ENCODE data around the gene PIK3R1.

DNA sequence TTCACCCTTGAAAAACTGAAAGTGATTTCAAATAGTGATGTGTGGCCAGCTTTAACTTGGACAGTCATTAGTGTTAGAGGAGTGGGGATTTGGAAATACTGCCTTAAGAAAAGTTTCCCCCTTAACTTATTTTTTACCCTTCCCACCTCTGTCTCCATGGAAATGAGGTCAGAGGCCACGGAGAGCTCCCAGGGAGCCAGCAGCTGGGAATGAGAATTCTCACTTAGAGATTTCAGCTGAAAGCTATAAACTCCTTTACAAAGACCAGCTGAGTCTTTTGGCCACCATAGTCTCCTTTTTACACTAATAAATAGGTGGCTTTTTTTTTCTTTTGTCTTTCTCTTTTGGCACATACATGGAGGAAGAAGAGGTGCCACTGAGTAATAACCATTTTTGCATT is 45.7 kb upstream of the PIK3R1 start:
- TF ChIP-seq FOXM1 (IDR thresholded peaks at IDR 0.05; ENCODE audit: borderline replicate concordance, low read depth) (no peak), CEBPB (IDR thresholded peaks at IDR 0.05) (no peak), EP300 (IDR thresholded peaks at IDR 0.05; ENCODE audit: borderline replicate concordance) (no peak), EGR1 (IDR thresholded peaks at IDR 0.05) (no peak), TAF1 (IDR thresholded peaks at IDR 0.05; ENCODE audit: low read depth) (no peak), YY1 (IDR thresholded peaks at IDR 0.05; ENCODE audit: low read depth) (no peak), RAD21 (IDR thresholded peaks at IDR 0.05; ENCODE audit: low read depth) (no peak), CREB1 (IDR thresholded peaks at IDR 0.05; ENCODE audit: low read depth) (no peak), TEAD4 (IDR thresholded peaks at IDR 0.05) (no peak), NFIC (IDR thresholded peaks at IDR 0.05) (no peak)
- TF ChIP-seq, protein P1, sequence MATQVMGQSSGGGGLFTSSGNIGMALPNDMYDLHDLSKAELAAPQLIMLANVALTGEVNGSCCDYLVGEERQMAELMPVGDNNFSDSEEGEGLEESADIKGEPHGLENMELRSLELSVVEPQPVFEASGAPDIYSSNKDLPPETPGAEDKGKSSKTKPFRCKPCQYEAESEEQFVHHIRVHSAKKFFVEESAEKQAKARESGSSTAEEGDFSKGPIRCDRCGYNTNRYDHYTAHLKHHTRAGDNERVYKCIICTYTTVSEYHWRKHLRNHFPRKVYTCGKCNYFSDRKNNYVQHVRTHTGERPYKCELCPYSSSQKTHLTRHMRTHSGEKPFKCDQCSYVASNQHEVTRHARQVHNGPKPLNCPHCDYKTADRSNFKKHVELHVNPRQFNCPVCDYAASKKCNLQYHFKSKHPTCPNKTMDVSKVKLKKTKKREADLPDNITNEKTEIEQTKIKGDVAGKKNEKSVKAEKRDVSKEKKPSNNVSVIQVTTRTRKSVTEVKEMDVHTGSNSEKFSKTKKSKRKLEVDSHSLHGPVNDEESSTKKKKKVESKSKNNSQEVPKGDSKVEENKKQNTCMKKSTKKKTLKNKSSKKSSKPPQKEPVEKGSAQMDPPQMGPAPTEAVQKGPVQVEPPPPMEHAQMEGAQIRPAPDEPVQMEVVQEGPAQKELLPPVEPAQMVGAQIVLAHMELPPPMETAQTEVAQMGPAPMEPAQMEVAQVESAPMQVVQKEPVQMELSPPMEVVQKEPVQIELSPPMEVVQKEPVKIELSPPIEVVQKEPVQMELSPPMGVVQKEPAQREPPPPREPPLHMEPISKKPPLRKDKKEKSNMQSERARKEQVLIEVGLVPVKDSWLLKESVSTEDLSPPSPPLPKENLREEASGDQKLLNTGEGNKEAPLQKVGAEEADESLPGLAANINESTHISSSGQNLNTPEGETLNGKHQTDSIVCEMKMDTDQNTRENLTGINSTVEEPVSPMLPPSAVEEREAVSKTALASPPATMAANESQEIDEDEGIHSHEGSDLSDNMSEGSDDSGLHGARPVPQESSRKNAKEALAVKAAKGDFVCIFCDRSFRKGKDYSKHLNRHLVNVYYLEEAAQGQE (IDR thresholded peaks at IDR 0.05; ENCODE audit: low read depth): no peak
- TF ChIP-seq, protein P2, sequence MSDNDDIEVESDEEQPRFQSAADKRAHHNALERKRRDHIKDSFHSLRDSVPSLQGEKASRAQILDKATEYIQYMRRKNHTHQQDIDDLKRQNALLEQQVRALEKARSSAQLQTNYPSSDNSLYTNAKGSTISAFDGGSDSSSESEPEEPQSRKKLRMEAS (IDR thresholded peaks at IDR 0.05): no peak
- TF ChIP-seq, protein P3, sequence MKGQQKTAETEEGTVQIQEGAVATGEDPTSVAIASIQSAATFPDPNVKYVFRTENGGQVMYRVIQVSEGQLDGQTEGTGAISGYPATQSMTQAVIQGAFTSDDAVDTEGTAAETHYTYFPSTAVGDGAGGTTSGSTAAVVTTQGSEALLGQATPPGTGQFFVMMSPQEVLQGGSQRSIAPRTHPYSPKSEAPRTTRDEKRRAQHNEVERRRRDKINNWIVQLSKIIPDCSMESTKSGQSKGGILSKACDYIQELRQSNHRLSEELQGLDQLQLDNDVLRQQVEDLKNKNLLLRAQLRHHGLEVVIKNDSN (IDR thresholded peaks at IDR 0.05): no peak
